A673 (cell line): ENCODE results near the gene PILRB. TPM values are rescaled to one million over a fixed set of nuclear protein-coding genes. Genes with fewer than 3 reads are reported as not detected.
"Not testable (repeated sequence)": the region's sequence is repeated elsewhere in the genome, so short reads cannot be mapped to it uniquely, and the experiment has no call there.

Experiments
- BruUV-seq: library from RNA; stranded (reverse); fragments of 400-500 nt; replicated peaks from 2 replicates; lab custom pipeline; 2021; lab: Mats Ljungman, UMichigan
- CTCF ChIA-PET: fragments of 300-600 bp; sonication (Branson Sonifier 250); formaldehyde crosslinking; loops from one replicate; lab custom pipeline; 2022; ENCODE audit warnings: antibody characterized with exemption; lab: Charles Lee
- POLR2A ChIA-PET: fragments of 300-600 bp; sonication (Branson Sonifier 250); formaldehyde crosslinking; loops from one replicate; lab custom pipeline; 2022; ENCODE audit warnings: antibody characterized with exemption; ENCODE audit not compliant: low non-redundant PET; lab: Charles Lee
- DNase-seq: peaks from one replicate; pipeline ENCODE4 v3.0.0-alpha.2; 2015; ENCODE audit warnings: low spot score
- H3K27ac ChIP-seq: fragments of 200-600 bp; sonication (generic); 2 replicates; pipeline ENCODE4 v1.5.1; 2016; ENCODE audit warnings: mixed run types, low read depth, mild to moderate bottlenecking, mixed read lengths, antibody characterized with exemption, low read length; ENCODE audit not compliant: poor library complexity, severe bottlenecking
- H3K27me3 ChIP-seq: fragments of 200-600 bp; sonication (generic); replicated peaks from 2 replicates; pipeline ENCODE4 v1.6.1; 2017; ENCODE audit warnings: mixed run types, low read depth, mild to moderate bottlenecking, mixed read lengths, antibody characterized with exemption, low read length; ENCODE audit not compliant: insufficient read depth, poor library complexity
- H3K36me3 ChIP-seq: fragments of 200-600 bp; sonication (generic); 2 replicates; pipeline ENCODE4 v1.6.1; 2016; ENCODE audit warnings: mixed run types, mild to moderate bottlenecking, mixed read lengths, antibody characterized with exemption, low read length; ENCODE audit not compliant: insufficient read depth, poor library complexity, severe bottlenecking
- H3K4me1 ChIP-seq: fragments of 200-600 bp; sonication (generic); 2 replicates; pipeline ENCODE4 v1.6.1; 2017; ENCODE audit warnings: mixed run types, mild to moderate bottlenecking, mixed read lengths, antibody characterized with exemption, low read length; ENCODE audit not compliant: insufficient read depth, poor library complexity, severe bottlenecking
- H3K4me3 ChIP-seq: fragments of 200-600 bp; sonication (generic); 2 replicates; pipeline ENCODE4 v1.5.1; 2016; ENCODE audit warnings: low read depth, mixed run types, mild to moderate bottlenecking, mixed read lengths, low read length; ENCODE audit not compliant: poor library complexity, severe bottlenecking
- H3K9me3 ChIP-seq: fragments of 200-600 bp; sonication (generic); 2 replicates; pipeline ENCODE4 v1.6.1; 2016; ENCODE audit warnings: mixed run types, low read depth, mild to moderate bottlenecking, mixed read lengths, antibody characterized with exemption, low read length; ENCODE audit not compliant: poor library complexity, severe bottlenecking
- CTCF ChIP-seq: fragments of 300-800, 200-600 bp; sonication (generic); conservative IDR thresholded peaks from 2 replicates; pipeline ENCODE4 v1.5.1; 2017; ENCODE audit warnings: low read depth, mild to moderate bottlenecking, antibody characterized with exemption, low read length, moderate library complexity, mixed read lengths
- EZH2 ChIP-seq: fragments of 200-600 bp; sonication (generic); IDR thresholded peaks from 2 replicates; pipeline ENCODE4 v1.6.1; 2017; ENCODE audit warnings: borderline replicate concordance, low read depth, mild to moderate bottlenecking, mixed read lengths, antibody characterized with exemption, low read length; ENCODE audit not compliant: poor library complexity, severe bottlenecking
- intact Hi-C: fragments of 100-400 bp; cut with micrococcal nuclease; formaldehyde crosslinking; loops from one replicate; pipeline ENCODE4 v1.10.0; 2022; ENCODE audit not compliant: unreplicated experiment
- total RNA-seq: library from RNA; stranded (reverse); gene quantifications from 2 replicates; pipeline ENCODE4 v1.2.3, GENCODE V29; 2021

Gene PILRB
- total RNA-seq, 1 experiment from 2014 or later = 26.5 TPM

- intact Hi-C loops = no loop called here
- Histone ChIP-seq H3K4me3 (no peak overlapping the region), H3K9me3 (no peaks in the 10 kb centered on the region), H3K36me3 (no peaks in the 10 kb centered on the region), H3K27me3 (no peaks in the 10 kb centered on the region), H3K4me1 (no peaks in the 10 kb centered on the region), H3K27ac (no peak overlapping the region)
- TF ChIP-seq CTCF = no peak
- no peak for TF ChIP-seq EZH2
- no TSS peak for BruUV-seq
- POLR2A ChIA-PET = no interaction called here
- no peak for DNase-seq
- CTCF ChIA-PET = no interaction called here
These were observed 18.1 kb downstream of the PILRB start for GRCh38 chr7:100376066-100376465.

GRCh38 chr7:100378114-100378755 lies 20.3 kb downstream of the PILRB start:
- POLR2A ChIA-PET = no interaction called here
- CTCF ChIA-PET = no interaction called here

GRCh38 chr7:100380196-100380595 lies 22.3 kb downstream of the PILRB start:
- no peak overlapping the region for H3K27ac ChIP-seq
- POLR2A ChIA-PET = no interaction called here

More at GRCh38 chr7:100378114-100378755, 20.3 kb downstream of the PILRB start:
- H3K27ac ChIP-seq = no peak overlapping the region
- TF ChIP-seq CTCF (no peak), EZH2 (no peak)
- no TSS peak for BruUV-seq
- H3K4me3 ChIP-seq = no peak overlapping the region
- no peaks in the 10 kb centered on the region for H3K4me1 ChIP-seq
- H3K36me3 ChIP-seq = no peaks in the 10 kb centered on the region
- no peaks in the 10 kb centered on the region for H3K27me3 ChIP-seq
- intact Hi-C loops = no loop called here
- no peaks in the 10 kb centered on the region for H3K9me3 ChIP-seq
- no peak for DNase-seq

GRCh38 chr7:100381531-100382233 lies 23.8 kb downstream of the PILRB start:
- H3K36me3 ChIP-seq, BruUV-seq, intact Hi-C loops, H3K9me3 ChIP-seq, H3K27me3 ChIP-seq, H3K27ac ChIP-seq, DNase-seq, POLR2A ChIA-PET, H3K4me1 ChIP-seq, CTCF ChIA-PET, H3K4me3 ChIP-seq: not testable (repeated sequence)

More at GRCh38 chr7:100380196-100380595, 22.3 kb downstream of the PILRB start:
- Histone ChIP-seq H3K4me3 (no peak overlapping the region), H3K9me3 (no peaks in the 10 kb centered on the region), H3K36me3 (no peaks in the 10 kb centered on the region), H3K27me3 (no peaks in the 10 kb centered on the region), H3K4me1 (no peaks in the 10 kb centered on the region)
- DNase-seq = no peak
- BruUV-seq = no TSS peak
- intact Hi-C loops = no loop called here
- no peak for TF ChIP-seq CTCF
- no peak for TF ChIP-seq EZH2
- CTCF ChIA-PET = no interaction called here

GRCh38 chr7:100382234-100382853 lies 24.4 kb downstream of the PILRB start:
- H3K27me3 ChIP-seq, H3K4me3 ChIP-seq, DNase-seq, H3K9me3 ChIP-seq, H3K36me3 ChIP-seq, H3K4me1 ChIP-seq, POLR2A ChIA-PET, H3K27ac ChIP-seq, CTCF ChIA-PET, intact Hi-C loops, BruUV-seq: not testable (repeated sequence)
